ENCODE measurements around the gene VIT.

Gene VIT, protein sequence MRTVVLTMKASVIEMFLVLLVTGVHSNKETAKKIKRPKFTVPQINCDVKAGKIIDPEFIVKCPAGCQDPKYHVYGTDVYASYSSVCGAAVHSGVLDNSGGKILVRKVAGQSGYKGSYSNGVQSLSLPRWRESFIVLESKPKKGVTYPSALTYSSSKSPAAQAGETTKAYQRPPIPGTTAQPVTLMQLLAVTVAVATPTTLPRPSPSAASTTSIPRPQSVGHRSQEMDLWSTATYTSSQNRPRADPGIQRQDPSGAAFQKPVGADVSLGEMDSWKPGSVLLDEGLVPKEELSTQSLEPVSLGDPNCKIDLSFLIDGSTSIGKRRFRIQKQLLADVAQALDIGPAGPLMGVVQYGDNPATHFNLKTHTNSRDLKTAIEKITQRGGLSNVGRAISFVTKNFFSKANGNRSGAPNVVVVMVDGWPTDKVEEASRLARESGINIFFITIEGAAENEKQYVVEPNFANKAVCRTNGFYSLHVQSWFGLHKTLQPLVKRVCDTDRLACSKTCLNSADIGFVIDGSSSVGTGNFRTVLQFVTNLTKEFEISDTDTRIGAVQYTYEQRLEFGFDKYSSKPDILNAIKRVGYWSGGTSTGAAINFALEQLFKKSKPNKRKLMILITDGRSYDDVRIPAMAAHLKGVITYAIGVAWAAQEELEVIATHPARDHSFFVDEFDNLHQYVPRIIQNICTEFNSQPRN

DNA sequence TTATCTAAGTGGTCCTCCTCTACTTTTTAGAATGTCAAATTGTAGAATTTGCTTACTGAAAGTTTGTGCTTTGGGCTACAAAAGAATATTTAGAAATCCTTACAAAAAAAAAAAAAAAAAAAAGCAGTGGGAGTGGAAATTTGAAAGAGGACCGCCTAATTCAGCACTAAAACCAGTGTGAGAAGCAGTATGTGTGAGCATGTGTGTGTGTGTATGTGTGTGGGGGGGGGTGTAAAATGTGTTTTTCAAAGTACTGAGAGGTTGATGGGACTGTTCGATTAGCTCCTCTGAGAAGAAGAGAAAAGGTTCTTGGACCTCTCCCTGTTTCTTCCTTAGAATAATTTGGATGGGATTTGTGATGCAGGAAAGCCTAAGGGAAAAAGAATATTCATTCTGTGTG lies at the start of gene VIT:
Gene VIT, plus strand, starts transcription at position 175 of the 400 bp plus-strand sequence. CDS start 19,664 bp downstream, outside the sequence.
- no peak within 1 kb of the TSS for H3K4me3 ChIP-seq (ENCODE audit: low read depth, low read length)
- TF ChIP-seq, protein P1, sequence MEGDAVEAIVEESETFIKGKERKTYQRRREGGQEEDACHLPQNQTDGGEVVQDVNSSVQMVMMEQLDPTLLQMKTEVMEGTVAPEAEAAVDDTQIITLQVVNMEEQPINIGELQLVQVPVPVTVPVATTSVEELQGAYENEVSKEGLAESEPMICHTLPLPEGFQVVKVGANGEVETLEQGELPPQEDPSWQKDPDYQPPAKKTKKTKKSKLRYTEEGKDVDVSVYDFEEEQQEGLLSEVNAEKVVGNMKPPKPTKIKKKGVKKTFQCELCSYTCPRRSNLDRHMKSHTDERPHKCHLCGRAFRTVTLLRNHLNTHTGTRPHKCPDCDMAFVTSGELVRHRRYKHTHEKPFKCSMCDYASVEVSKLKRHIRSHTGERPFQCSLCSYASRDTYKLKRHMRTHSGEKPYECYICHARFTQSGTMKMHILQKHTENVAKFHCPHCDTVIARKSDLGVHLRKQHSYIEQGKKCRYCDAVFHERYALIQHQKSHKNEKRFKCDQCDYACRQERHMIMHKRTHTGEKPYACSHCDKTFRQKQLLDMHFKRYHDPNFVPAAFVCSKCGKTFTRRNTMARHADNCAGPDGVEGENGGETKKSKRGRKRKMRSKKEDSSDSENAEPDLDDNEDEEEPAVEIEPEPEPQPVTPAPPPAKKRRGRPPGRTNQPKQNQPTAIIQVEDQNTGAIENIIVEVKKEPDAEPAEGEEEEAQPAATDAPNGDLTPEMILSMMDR (IDR thresholded peaks at IDR 0.05; ENCODE audit: low read depth, low read length, missing control alignments), result no peak
- DNase-seq (ENCODE audit: low read depth), result no peak
- in situ Hi-C loops (cut with HindIII; ENCODE audit: low sequenced_read_pairs), result no loop called here

DNA sequence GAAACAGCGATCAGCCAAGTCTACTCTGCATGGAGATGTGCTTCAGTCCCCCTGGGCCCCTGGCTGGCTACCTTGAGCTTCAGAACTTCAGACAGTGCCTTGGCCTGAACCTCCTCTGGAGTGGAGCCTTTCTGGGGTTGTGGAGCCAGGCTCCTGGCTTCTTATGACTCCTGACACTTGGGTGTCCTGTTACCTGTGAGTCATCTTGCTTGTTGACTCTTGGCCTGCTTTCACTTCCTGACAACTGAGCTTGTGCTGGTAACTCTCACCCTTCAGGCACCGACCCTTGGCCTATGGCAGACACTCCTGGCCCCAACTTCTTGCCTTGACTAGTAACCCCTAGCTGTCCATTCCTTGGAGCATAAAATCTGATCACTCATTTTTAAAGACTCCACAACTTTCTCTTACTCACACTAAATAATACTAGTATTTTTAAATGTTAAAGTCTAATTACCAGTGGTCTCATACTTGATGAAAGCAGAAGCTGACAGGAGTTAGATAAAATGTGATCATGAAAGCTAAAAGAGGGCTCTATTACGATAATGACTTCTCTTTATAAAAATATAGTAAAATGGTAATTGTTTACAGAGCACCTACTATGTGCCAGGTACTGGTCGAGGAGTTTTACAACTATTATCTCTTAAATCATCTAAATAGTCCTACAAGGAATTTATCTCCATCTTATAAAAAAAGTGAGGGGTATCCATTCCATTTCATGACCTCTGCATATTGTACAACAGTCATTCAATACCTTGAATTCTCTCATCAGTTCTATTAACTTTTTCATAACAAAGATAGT lies 46.3 kb upstream of the VIT start:
- no peak overlapping the region for H3K4me3 ChIP-seq (ENCODE audit: low read depth, low read length)
- TF ChIP-seq, protein P1 (IDR thresholded peaks at IDR 0.05; ENCODE audit: low read depth, low read length, missing control alignments), result no peak
- DNase-seq (ENCODE audit: low read depth), result no peak
- in situ Hi-C loops (cut with HindIII; ENCODE audit: low sequenced_read_pairs), result loop anchor here (25.0 kb wide), 2 partner anchors 138 to 313 kb away; no protein-coding TSS in a partner anchor

DNA sequence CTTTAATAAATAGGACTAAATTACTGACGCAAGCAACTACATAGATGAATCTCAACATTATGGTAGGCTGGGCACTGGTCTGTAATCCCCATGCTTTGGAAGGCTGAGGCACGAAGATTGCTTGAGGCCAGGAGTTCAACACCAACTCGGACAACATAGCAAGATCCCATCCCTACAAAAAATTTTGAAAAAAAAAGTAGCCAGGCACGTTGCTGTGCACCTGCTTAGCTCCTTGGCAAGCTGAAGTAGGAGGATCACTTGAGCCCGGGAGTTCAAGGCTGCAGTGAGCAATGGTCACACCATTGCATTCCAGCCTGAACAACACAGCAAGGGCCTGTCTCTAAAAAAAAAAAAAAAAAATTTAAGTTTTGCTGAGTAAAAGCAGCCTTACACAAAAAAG lies 43.4 kb upstream of the VIT start:
- TF ChIP-seq, protein P1 (IDR thresholded peaks at IDR 0.05; ENCODE audit: low read depth, low read length, missing control alignments), result no peak
- DNase-seq (ENCODE audit: low read depth), result no peak
- in situ Hi-C loops (cut with HindIII; ENCODE audit: low sequenced_read_pairs), result loop anchor here (25.0 kb wide), 2 partner anchors 141 to 316 kb away; no protein-coding TSS in a partner anchor

DNA sequence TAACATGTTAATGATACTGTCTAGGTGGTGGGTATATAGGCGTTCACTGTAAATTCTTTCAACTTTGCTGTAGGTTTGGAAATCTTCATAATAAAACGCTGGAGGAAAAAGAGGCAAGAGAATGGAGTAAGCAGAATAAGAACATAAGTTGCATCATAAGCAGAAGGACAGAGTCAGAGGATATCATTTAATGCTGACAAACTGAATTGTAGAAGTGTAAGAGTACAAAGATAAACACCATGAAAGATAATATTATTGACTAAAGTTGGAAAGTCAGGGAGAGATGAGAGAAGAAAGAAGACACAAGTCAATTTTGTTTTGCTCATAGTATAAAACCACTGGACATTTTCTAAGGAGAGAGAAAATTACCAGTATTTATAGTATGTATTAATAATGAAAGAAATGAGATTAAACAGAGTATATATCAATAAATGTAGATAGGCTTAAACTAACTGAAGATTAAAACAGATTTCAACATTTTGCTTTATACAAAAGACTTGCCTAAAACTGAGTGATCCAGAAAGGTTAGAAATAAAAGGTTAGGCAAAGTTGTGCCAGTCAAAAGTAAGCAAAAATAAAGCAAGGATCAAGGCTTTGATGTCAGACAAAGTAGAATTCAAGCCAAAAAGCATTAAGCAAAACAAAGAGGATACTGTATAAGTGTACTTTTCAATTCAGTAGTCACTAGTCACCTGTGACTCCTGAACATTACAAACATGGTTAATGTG lies 42.4 kb upstream of the VIT start:
- TF ChIP-seq, protein P1 (IDR thresholded peaks at IDR 0.05; ENCODE audit: low read depth, low read length, missing control alignments), result no peak
- in situ Hi-C loops (cut with HindIII; ENCODE audit: low sequenced_read_pairs), result loop anchor here (25.0 kb wide), 2 partner anchors 142 to 317 kb away; no protein-coding TSS in a partner anchor
- DNase-seq (ENCODE audit: low read depth), result no peak
- H3K4me3 ChIP-seq (ENCODE audit: low read depth, low read length), result no peak overlapping the region

More for the DNA sequence above, 43.4 kb upstream of the VIT start:
- no peak overlapping the region for H3K4me3 ChIP-seq (ENCODE audit: low read depth, low read length)

DNA sequence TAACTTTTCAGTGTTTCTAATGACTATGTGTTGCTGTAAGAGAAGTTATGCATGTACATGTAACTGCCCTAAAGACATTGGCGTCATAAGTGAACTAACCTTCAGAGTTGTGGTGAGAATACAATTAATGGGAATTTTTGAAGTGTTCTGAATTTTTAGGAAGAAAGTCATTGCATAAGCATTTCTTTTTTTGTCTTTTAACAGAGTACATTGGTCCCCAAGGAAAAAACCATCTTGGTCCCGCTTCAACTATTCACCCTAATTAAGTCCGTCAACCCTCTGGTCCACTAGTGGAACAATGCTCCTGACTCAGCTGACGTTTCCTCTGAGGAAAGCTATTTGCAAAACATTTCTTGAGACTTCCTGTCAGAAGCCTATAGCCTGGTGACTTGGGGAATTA lies 41.1 kb upstream of the VIT start:
- in situ Hi-C loops (cut with HindIII; ENCODE audit: low sequenced_read_pairs), result loop anchor here (25.0 kb wide), 2 partner anchors 143 to 318 kb away; no protein-coding TSS in a partner anchor
- DNase-seq (ENCODE audit: low read depth), result peak; percentile 82
- H3K4me3 ChIP-seq (ENCODE audit: low read depth, low read length), result no peak overlapping the region
- TF ChIP-seq, protein P1 (IDR thresholded peaks at IDR 0.05; ENCODE audit: low read depth, low read length, missing control alignments), result no peak

Measured in astrocyte of the cerebellum (primary cell).